Activated T-cell treated with anti-CD3 and anti-CD28 coated beads for 48 hours (primary cell): ENCODE results near the gene PODNL1.
"Not testable (repeated sequence)": the region's sequence is repeated elsewhere in the genome, so short reads cannot be mapped to it uniquely, and the experiment has no call there.

Experiments used
- DNase-seq: peaks from one replicate; pipeline ENCODE4 v3.0.0-alpha.2; 2020; ENCODE audit warnings: low read depth

Gene PODNL1

DNA sequence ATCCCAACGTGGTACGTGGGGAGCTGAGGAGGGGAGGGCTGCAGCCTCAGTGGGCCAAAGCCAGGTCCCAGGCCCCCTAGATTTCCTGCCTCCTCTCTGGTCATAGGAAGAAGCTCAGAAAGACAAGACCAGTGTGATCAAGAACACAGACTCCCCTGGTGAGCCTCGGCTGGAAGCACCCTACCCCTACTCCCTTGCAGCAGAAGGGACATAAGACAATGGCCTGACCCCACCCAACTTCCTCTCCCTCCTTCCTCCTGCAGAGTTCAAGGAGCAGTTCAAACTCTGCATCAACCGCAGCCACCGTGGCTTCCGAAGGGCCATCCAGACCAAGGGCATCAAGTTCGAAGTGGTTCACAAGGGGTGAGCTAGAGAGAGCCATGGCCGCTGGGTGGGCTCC lies 11.5 kb downstream of the PODNL1 start:
- DNase-seq: no peak

DNA sequence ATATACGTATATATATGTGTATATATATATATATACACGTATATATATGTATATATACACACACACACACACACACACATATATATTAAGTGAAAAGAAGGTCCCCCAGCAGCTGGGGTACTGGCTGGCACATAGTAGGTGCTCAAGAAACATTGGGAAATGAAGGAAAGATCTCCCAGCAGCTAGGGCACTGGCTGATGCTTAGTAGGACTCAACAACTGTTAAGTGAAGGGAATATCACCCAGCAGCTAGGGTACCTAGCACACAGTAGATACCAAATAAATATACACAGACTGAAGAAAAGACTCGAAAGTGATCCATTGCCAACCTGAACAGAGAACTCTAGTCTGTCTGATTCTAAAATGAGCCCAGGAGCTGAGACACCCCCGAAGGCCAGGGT lies 12.2 kb downstream of the PODNL1 start:
- no peak for DNase-seq

DNA sequence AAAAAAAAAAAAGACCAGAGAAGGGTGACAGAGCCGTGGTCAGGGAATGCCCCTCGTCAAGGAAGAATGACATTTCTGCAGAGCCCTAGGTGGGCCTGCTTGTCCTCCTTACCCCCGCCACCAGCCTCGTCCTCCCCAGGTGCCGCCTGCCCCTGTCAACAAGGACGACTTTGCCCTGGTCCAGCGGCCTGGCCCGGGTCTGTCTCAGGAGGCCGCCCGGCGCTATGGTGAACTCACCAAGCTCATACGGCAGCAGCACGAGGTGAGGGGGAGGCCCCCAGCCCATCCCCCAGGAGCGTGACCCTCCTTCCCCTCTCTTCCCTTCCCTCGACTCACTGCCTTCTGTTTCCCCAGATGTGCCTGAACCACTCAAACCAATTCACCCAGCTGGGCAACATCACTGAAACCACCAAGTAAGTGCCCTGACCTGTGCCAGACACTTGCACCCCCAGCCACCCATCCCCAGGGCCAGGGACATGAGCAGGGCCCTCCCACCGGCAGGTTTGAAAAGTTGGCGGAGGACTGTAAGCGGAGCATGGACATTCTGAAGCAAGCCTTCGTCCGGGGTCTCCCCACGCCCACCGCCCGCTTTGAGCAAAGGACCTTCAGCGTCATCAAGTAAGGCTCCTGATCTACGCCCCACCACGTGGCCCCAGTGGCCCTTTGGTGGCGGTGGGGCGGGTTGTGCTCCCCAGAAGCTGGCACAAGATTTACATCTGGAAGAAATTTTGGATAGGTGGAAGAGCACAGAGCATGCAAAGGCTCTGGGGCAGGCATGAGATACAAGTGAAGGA lies 14.8 kb downstream of the PODNL1 start:
- DNase-seq: no peak

DNA sequence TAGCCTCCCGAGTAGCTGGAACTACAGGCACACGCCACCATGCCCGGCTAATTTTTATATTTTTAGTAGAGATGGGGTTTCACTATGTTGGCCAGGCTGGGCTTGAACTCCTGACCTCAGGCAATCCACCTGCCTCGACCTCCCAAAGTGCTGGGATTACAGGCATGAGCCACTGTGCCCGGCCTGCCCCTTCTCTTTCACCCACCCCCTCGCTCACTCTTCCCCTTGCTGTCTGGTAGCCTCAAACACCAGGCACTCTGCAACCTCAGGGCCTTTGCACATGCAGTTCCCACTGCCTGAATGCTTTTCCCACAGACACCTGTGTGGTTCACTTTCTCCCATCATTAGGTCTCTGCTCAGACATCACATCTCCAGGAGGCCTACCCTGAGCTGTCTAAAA lies 16.1 kb downstream of the PODNL1 start:
- not testable (repeated sequence) for DNase-seq

DNA sequence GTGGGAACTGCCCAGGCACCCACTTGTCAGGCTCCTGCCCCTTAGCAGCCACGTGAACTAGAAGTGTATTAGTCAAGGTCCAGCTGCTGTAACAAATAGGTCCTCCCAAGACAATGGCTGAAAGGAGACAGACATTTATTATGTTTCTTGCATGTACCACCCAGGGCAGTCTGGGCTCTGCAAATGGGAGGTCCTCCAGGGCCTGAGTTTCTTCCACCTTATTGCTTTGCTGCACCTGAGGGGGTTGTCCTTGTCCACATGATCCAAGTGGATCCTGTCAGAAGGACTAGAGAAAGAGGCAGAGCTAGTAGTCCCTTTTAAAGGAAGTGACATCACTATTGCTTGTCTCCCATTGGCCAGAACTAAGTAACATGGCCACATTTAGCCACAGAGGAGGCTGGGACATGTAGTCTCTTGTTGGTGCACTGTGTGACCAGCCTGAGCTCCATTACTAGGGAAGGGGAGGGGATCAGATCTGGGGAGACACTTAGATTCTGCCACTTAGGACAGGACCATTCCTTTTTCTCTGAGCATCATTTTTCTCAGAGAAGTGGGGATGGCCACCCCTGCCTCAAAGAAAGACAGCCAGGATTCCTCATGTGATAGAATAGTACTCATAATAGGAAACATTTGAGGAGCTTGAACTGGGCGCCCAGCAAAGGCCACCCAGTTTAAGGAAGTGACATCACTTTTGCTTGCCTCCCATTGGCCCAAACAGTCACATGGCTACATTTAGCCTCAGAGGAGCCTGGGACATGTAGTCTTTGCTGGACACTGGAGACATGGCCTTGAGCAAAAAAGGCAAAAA lies 17.1 kb downstream of the PODNL1 start:
- DNase-seq: no peak

DNA sequence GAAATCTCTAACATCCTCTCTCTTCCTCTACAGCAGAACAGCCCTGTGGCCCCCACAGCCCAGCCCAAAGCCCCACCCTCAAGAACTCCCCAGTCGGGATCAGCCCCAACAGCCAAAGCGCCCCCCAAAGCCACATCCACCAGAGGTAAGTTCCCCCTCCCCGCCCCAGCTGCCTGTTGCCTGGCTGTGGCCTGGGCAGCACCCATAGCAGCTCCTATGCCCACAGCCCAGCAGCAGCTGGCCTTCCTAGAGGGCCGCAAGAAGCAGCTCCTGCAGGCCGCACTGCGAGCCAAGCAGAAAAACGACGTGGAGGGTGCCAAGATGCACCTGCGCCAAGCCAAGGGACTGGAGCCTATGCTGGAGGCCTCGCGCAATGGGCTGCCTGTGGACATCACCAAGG lies 17.7 kb downstream of the PODNL1 start:
- DNase-seq: no peak

DNA sequence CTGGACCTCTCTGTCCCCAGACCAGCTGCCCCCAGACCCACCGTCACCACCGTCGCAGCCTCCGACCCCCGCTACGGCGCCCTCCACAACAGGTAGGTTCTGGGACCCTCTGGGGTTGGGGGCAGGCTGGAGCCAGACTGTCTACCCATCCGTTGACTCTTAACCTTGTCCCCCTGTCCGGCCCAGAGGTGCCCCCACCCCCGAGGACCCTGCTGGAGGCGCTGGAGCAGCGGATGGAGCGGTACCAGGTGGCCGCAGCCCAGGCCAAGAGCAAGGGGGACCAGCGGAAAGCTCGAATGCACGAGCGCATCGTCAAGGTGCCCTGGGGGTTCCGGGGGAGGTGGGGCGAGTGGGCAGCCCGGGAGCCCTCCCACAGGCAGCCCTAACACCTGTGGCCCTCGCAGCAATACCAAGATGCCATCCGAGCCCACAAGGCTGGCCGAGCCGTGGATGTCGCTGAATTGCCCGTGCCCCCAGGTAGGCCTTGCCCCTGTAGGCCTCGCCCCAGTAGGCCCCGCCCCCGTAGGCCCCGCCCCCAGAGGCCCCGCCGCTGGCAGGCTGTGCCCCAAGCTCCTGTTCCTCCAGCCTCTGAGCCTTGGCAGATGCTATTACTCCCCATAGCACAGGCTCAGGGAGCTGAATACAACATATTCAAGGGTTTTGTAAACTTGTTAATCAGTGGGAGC lies 19.3 kb downstream of the PODNL1 start:
- no peak for DNase-seq

DNA sequence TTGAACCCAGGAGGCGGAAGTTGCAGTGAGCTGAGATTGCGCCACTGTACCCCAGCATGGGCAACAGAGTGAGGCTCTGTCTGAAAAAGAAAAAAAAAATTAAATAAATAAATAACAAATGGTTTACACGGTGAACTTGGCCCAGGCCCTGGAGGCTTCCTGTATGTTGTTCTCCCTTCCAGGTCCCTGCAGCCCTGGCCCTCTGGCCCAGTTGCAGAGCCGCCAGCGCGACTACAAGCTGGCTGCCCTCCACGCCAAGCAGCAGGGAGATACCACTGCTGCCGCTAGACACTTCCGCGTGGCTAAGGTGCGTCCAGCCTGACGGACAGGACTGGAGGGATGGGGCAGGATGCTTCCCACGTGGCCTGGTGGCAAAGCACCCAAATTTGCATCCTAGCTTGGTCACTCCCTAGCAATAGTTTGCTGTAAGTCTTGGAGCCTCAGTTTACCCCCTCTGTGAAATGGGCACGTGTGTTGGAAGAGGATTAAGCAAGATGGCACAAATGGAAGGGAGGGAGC lies 20.3 kb downstream of the PODNL1 start:
- DNase-seq: no peak

DNA sequence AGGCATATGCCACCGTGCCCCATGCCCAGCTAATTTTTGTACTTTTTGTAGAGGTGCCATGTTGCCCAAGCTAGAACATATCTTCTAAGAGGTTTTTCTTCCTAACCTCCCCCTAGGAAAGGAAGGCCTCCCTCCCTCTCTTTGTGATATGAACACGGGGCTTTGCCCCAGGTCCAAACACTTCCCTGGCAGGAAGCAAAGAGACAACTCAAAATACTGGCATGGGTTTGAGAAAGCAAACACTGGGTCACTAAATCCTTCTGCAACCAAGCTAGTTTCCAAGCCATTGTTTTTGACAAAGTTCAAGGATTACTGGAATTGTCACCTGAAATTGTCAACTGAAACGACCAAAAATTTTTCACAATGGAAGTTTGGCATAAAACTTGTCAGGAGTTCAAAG lies 23.4 kb downstream of the PODNL1 start:
- DNase-seq: no peak

DNA sequence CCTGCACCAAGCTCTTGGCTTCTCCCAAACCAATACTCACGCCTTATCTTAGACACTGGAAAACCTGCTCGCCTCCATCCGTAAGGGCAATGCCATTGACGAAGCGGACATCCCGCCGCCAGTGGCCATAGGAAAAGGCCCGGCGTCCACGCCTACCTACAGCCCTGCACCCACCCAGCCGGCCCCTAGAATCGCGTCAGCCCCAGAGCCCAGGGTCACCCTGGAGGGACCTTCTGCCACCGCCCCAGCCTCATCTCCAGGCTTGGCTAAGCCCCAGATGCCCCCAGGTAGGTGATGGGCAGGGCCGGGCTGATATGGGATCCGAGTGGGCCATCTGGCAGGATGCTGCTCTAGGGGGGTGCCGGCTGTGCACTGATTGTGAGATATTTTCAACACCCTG lies 24.9 kb downstream of the PODNL1 start:
- no peak for DNase-seq

DNA sequence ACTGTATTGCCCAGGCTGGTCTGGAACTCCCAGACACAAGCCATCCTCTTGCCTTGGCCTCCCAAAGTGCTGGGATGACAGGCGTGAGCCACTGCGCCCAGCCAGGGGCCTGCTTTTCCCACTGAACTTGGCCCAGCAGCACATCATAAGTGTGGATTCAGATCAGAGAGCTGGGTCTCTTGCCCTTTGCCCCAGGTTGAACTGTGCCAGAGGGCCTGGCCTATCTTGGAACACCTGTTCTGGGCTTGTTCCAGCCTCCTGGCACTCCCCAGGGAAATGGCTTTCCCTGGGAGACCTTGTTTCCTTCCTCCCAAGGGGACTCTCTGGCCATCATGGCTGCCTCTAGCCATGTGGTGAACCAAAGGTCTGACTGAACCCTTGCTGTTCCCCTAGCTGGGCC lies 28.8 kb downstream of the PODNL1 start:
- DNase-seq: no peak

DNA sequence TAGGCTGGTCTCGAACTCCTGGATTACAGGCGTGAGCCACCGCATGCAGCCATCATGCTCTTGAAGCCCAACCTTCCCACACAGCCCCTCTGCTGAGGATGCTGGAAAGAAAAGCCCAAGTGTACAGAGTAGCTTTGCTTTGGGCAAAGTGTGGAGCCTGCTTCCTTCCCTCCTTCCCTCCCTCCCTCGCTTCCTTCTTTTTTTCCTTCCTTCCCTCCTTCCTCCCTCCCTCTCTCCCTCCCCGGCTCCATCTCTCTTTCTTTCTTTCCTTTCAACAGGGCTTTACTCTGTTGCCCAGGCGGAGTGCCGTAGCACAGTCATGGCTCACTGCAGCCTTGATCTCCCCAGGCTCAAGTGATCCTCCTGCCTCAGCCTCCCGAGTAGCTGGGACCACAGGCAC lies 29.5 kb downstream of the PODNL1 start:
- no peak for DNase-seq

DNA sequence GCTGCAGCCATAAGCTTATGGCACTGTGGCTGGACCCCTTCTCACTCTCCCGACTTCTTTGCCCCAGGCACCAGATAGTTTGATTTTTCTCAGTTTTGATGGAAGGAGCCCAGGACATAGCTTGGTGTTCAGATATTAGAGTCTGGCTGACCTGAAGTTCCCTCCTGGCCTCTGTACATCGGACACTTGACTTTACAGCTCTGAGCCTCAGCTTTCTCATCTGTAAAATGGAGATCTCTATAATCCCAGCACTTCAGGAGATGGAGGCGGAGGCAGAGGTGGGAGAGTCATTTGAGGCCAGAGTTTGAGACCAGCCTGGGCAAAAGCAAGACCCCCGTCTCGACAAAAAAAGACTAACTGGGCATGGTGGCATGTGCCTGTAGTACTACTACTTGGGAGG lies 31.3 kb downstream of the PODNL1 start:
- no peak for DNase-seq

DNA sequence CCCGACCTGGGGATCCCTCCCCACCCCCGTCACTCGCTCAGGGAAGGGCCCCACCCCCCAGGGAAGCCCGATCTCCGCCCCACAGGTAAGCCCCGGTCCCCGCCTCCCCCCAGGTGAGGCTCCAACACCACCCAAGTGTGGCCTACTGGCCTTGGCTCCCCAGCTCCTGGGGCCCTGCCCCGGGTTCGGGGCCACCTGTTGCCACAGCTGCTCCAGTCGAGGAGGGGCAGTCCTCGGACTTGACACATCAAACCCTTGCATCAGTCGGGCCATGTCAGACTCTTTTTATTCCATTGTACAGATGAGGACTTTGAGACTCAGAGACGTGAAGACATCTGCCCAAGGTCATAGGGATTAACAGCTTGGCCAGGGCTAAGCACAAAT lies 31.7 kb downstream of the PODNL1 start:
- no peak for DNase-seq

DNA sequence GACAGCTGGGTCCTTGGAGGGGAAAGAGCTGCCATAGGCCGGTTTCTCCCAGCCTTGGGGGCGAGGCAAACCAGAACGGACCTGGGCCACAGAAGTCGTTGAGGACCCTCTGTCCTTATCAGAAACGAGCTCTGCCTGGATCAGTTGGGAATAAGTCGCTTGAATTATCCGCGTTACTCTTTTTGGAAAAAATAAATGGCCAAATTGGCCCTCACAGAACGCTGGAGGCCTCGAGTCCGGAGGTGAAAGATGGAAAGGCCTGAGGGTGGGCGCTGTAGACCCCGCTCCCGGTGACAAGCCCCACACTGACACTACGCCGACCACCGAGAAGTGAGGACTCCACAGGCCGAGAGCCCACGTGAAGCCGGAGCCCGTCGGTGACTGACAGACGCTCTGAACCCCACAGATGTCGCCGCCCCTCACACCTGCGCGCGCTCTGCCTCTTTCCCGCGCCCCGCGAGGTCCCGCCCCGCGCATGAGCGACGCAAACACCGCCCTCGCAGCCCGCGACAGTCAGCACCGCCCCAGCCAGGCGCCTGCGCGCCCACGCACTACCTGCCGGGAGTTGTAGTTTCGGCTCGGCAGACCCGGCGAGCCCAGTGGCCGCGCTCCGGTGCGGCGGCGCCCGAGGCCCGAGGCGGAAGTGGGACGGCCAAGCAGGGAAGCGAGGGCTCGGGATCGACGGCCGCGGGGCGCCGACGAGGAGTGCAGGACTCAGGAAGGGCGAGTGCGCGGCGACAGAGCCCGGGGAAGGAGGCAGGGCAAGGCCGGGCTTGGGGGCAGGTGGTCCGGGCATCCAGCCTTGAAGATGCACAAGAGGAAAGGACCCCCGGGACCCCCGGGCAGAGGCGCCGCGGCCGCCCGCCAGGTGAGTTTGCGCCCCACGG lies 32.3 kb downstream of the PODNL1 start, which contains the start of the genes BRME1 and CC2D1A:
Gene BRME1, minus strand, starts transcription at position 484 of the 887 bp plus-strand sequence. CDS start 1,225 bp downstream, outside the sequence.
Gene CC2D1A, plus strand, starts transcription at position 568 of the 887 bp plus-strand sequence. Its CDS starts 241 bp downstream, at position 809.
- DNase-seq: peak; percentile 96

DNA sequence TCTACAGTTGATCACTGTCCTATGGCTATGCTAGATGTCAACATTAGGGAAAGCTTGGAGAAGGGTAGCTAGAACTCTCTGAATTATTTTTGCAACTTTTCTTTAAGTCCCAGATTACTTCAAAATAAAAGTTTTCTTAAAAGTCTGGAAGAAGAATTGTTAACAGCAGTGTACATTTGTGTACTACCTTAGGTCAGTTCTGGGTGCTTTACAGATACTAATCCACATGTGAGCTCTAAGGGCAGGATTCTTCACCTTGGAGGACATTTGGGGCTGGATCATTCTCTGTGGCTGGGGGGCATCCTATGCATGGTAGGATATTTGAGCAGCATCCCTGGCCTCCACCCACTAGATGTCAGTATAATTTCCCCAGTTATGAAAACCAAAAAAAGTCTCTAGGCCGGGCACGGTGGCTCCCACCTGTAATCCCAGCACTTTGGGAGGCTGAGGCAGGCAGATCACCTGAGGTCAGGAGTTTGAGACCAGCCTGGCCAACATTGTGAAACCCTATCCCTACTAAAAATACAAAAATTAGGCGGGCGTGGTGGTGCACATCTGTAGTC lies 35.1 kb downstream of the PODNL1 start:
- no peak for DNase-seq

DNA sequence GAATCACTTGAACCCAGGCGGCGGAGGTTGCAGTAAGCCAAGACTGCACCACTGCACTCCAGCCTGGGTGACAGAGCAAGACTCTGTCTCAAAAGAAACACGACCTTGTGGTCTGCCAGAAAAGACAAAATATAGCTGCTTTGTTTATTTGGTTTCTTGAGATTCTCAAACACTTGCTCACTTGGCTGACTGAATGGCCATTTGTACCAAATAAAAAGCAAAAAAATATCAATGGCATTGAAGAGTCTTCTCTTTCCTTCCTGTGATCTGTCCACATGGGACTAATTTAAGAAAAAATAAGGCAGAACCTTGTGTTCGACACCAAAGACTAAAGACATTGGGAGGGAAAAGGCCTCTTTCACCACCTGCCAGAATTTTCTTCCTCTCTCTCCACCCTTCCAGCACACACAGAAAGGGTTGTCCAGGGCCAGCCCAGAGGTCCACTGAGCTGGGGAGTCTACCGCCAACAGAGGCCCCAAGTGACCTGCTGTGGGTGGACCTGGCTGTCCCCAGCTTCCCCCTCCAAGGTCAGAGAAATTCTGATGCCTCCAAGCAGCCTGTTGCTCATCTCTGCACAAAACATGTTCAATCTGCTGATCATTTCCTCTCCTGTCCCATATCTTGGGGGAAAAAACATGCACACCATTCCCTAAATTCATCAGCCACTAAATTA lies 38.2 kb downstream of the PODNL1 start:
- no peak for DNase-seq

DNA sequence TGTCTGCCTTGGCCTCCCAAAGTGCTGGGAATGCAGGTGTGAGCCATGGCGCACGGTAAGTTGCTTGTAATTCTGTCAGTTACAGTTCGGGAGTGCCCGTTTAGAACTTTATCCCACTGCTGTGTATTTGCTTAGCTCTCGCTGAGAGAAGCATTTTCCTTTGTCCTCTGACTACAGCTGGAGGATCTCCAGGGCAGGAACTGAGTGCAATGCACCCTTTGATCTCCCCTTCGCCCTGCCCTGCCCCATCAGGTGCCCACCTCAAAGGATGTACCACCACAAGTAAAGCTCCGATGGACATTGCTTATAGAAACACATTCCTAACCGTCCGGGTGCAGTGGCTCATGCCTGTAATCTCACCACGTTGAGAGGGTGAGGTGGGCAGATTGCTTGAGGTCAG lies 38.8 kb downstream of the PODNL1 start:
- no peak for DNase-seq

DNA sequence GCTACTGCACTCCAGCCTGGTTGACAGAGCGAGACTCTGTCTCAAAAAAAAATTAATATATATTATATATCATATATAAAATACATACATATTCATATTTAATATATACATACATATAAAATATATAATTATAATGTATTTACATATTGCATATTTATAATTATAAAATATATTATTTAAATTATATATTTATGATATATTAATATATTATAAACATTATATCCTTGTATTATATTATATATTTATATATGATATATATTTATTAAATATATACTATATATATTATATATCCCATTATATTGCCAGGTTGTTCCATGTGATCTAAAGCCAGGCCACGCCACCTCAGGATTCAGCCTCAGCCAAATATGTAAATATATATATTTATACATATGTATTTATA lies 42.0 kb downstream of the PODNL1 start:
- DNase-seq: no peak

DNA sequence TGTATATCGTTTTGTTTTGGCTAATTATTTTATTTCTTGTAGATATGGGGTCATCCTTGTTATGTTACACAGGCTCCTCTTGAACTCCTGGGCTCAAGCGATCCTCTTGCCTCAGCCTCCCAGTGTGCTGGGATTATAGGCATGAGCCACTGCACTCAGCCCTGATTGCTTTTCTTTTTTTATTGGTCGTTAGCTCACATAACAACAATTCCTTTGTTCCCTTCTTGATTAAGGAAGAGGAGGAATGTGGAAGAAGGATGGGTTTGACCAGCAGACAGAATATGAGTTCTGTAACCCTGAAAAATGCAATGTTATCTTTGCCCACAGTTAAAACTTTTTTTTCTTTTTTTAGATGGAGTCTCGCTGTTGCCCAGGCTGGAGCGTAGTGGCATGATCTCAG lies 43.7 kb downstream of the PODNL1 start:
- DNase-seq: no peak

DNA sequence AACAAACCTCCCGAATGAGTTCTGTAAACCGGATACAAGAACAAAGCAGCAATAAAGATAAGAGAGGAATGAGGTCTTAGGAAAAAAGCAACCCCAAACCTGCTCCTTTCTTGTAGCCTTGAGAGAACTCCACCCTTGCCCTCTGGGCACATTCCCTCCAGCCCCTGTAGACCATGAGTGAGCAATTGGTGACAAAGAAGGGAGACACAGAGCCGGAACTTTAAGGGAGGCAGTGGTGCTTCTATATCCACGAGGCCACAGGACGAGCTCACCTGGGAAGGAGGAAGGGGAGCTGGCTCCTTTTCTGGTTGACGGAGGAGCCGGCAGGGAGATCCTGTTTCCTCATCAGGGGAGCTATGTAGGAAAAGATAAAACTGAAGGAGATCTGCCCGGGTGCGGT lies 45.3 kb downstream of the PODNL1 start:
- DNase-seq: no peak
